K562 (cell line): ENCODE results near the gene ABL1. TPM values are rescaled to one million over a fixed set of nuclear protein-coding genes. Genes with fewer than 3 reads are reported as not detected.

ENCODE experiments used
- ATAC-seq: fragments of 200-7000 bp; cut with Tn5 transposase; 3 replicates; pipeline ENCODE4 v1.9.1; 2020; ENCODE audit warnings: moderate library complexity
- BruUV-seq: library from RNA; stranded (reverse); fragments of 400-500 nt; replicated peaks from 2 replicates; lab custom pipeline; 2021; lab: Mats Ljungman, UMichigan
- CTCF ChIA-PET: fragments of 300-600 bp; formaldehyde crosslinking; extraction: SDS; loops from one replicate; lab custom pipeline; 2021; ENCODE audit warnings: low intra/inter-chr PET ratio; lab: Yijun Ruan, JAX
- POLR2A ChIA-PET: fragments of 300-600, 350-650 bp; sonication (Branson Sonifier 250); formaldehyde crosslinking; extraction: SDS; loops from one replicate; lab custom pipeline; 2021; ENCODE audit warnings: antibody characterized with exemption, inconsistent platforms; lab: Yijun Ruan, JAX
- DNase-seq, 4 experiments: peaks; one replicate each; pipeline versions ENCODE4 v3.0.0 to v3.0.0-alpha.2; 2011 to 2018; ENCODE audit warnings: low spot score in 3 of 4, mixed read lengths in 3 of 4; ENCODE audit errors: extremely low read depth in 1 of 4
- FAIRE-seq: peaks from 2 replicates; lab custom pipeline; 2011; peaks lifted over from hg19 to GRCh38; lab: Jason Lieb, UNC
- H2AFZ ChIP-seq: 2 replicates; pipeline ENCODE4 v1.6.0; 2011; ENCODE audit warnings: low read depth, low read length, control low read depth, inconsistent platforms
- H3K27ac ChIP-seq: fragments of 200-600 bp; 3 replicates; pipeline ENCODE4 v1.8.0; 2011; ENCODE audit warnings: low read depth, mild to moderate bottlenecking, control low read depth, inconsistent platforms, low read length, moderate library complexity, mixed read lengths; ENCODE audit errors: extremely low read depth
- H3K27me3 ChIP-seq, 2 experiments: fragments of 300-600 bp in 1 of 2; 2 replicates in 1 of 2; 3 replicates in 1 of 2; pipeline versions ENCODE4 v1.6.0 to v1.8.0; 2011; ENCODE audit warnings: inconsistent platforms in 2 of 2, low read length in 2 of 2, mild to moderate bottlenecking in 1 of 2, mixed read lengths in 1 of 2, moderate library complexity in 1 of 2; ENCODE audit not compliant: control insufficient read depth in 2 of 2, insufficient read depth in 2 of 2
- H3K36me3 ChIP-seq: fragments of 300-600 bp; 3 replicates; pipeline ENCODE4 v1.8.0; 2011; ENCODE audit warnings: mild to moderate bottlenecking, low read length, inconsistent platforms; ENCODE audit not compliant: control insufficient read depth, insufficient read depth
- H3K4me1 ChIP-seq, 2 experiments: fragments of 200-600 bp in 1 of 2; replicated peaks in 1 of 2; 2 replicates in 1 of 2; 3 replicates in 1 of 2; pipeline versions ENCODE4 v1.5.1 to v1.8.0; 2011; ENCODE audit warnings: inconsistent platforms in 2 of 2, low read length in 2 of 2, mild to moderate bottlenecking in 1 of 2, mixed read lengths in 1 of 2, moderate library complexity in 1 of 2; ENCODE audit not compliant: control insufficient read depth in 2 of 2, insufficient read depth in 2 of 2
- H3K4me2 ChIP-seq: 2 replicates; pipeline ENCODE4 v1.6.1; 2011; ENCODE audit warnings: low read length, control low read depth, inconsistent platforms, mixed read lengths; ENCODE audit not compliant: insufficient read depth
- H3K4me3 ChIP-seq: fragments of 200-600 bp; sonication (generic), shearing (Covaris generic); 2 replicates; pipeline ENCODE4 v1.5.1; 2016; ENCODE audit warnings: control low read depth, inconsistent platforms
- H3K79me2 ChIP-seq: fragments of 200-600 bp; 3 replicates; pipeline ENCODE4 v1.8.0; 2011; ENCODE audit warnings: low read length, inconsistent platforms; ENCODE audit not compliant: control insufficient read depth, insufficient read depth
- H3K9ac ChIP-seq, 2 experiments: 2 replicates each; pipeline versions ENCODE4 v1.6.0 to v1.6.1; 2011; ENCODE audit warnings: low read depth in 2 of 2, low read length in 2 of 2, control low read depth in 1 of 2, inconsistent platforms in 1 of 2, mild to moderate bottlenecking in 1 of 2, mixed read lengths in 1 of 2; ENCODE audit not compliant: insufficient read depth in 1 of 2
- H3K9me1 ChIP-seq: one replicate; pipeline ENCODE4 v1.6.0; 2011; ENCODE audit warnings: inconsistent platforms, mild to moderate bottlenecking, low read length, moderate library complexity; ENCODE audit not compliant: control insufficient read depth, insufficient read depth
- H3K9me3 ChIP-seq: replicated peaks from 2 replicates; pipeline ENCODE4 v1.5.1; 2011; ENCODE audit warnings: low read depth, low read length, inconsistent platforms; ENCODE audit not compliant: control insufficient read depth, insufficient read depth
- H4K20me1 ChIP-seq: replicated peaks from 2 replicates; pipeline ENCODE4 v1.6.1; 2011; ENCODE audit warnings: low read length, inconsistent platforms, mixed read lengths; ENCODE audit not compliant: control insufficient read depth, insufficient read depth
- ETS2 ChIP-seq: IDR thresholded peaks from 2 replicates; pipeline ENCODE4 v1.6.1; 2016; ENCODE audit warnings: borderline replicate concordance, missing genetic modification characterization, mild to moderate bottlenecking, moderate library complexity, missing compliant biosample characterization; ENCODE audit not compliant: poor library complexity, severe bottlenecking
- WGBS: fragments of 100-300 bp; shearing (Covaris generic); methylation state at CpG from one replicate; pipeline ENCODE4 v1.1.6; 2016; ENCODE audit warnings: low coverage, mixed read lengths; ENCODE audit not compliant: insufficient coverage; ENCODE audit errors: missing lambda C conversion rate; 5-methylcytosine and 5-hydroxymethylcytosine counted together
- in situ Hi-C: fragments of 300-500 bp; cut with MboI; formaldehyde crosslinking; loops from 4 replicates; pipeline ENCODE4 v1.15.0; 2018; ENCODE audit warnings: inconsistent platforms, mixed read lengths
- intact Hi-C: fragments of 100-400 bp; cut with micrococcal nuclease; formaldehyde crosslinking; loops from 2 replicates; pipeline ENCODE4 v1.14.2; 2022
- polyA plus RNA-seq, 8 experiments: library from polyadenylated mRNA; depleted of rRNA in 4 of 8; stranded (reverse) in 5 of 8; unstranded in 3 of 8; fragments of >200 nt; fragmentation: Nextera tagmentation in 2 of 8; fragmentation: Illumina TruSeq in 1 of 8; extraction: Ambion mirVana in 2 of 8; extraction: Trizol in 1 of 8; gene quantifications; 2 replicates each; pipeline versions ENCODE4 v1.2.1 to v1.2.3, GENCODE V29; 2011 to 2014; ENCODE audit warnings: inconsistent platforms in 1 of 8, missing spikeins in 1 of 8
- total RNA-seq, 7 experiments: library from RNA; depleted of rRNA in 6 of 7; stranded (reverse); fragments of >200 nt in 6 of 7; fragmentation: Illumina TruSeq in 2 of 7; extraction: Trizol in 2 of 7; gene quantifications; 2 replicates each; pipeline versions ENCODE4 v1.2.1 to v1.2.3, GENCODE V29; 2011 to 2021; ENCODE audit warnings: low replicate concordance in 1 of 7
- TF ChIP-seq, protein P1 (sequence below): sonication (generic); formaldehyde crosslinking; IDR thresholded peaks from 2 replicates; pipeline ENCODE4 v1.8.1; 2023; ENCODE audit warnings: mild to moderate bottlenecking, missing genetic modification reagents, moderate library complexity
- TF ChIP-seq, protein P2 (sequence below), 2 experiments: fragments of 450-650 bp in 1 of 2; IDR thresholded peaks; 2 replicates each; pipeline ENCODE4 v1.6.1; 2011 to 2017; ENCODE audit warnings: low read depth in 2 of 2, antibody characterized with exemption in 1 of 2, borderline replicate concordance in 1 of 2, low read length in 1 of 2, mild to moderate bottlenecking in 1 of 2, mixed read lengths in 1 of 2; ENCODE audit not compliant: control insufficient read depth in 1 of 2

Gene ABL1
- total and polyA plus RNA-seq, 9 of the 15 experiments (the other 6 are each of a cell fraction or from before 2014, with no cell fraction given), result 1.5 to 130 (median 37.8) TPM

GRCh38 chr9:130864541-130864940 lies 29.5 kb downstream of the ABL1 start:
- Histone ChIP-seq H3K4me2 (no peak overlapping the region), H3K27ac (no peak overlapping the region), H3K9ac (peak overlapping the region in 1 of 2 experiments; percentile 6; a peak in 1 of 4 replicates), H3K4me1 (peaks cover 10% of the 10 kb centered on the region in 2 experiments; a peak in 4 of 5 replicates), H3K9me1 (peaks cover 13% of the 10 kb centered on the region), H3K9me3 (no peaks in the 10 kb centered on the region), H2AFZ (no peak overlapping the region), H3K4me3 (no peak overlapping the region), H4K20me1 (peaks cover 47% of the 10 kb centered on the region)
- intact Hi-C loops (loop anchor here (5.0 kb wide), 1 partner anchor 402 kb away; no protein-coding TSS in a partner anchor), in situ Hi-C loops (loop anchor here (5.0 to 10.0 kb wide), 3 partner anchors 92 to 410 kb away; no protein-coding TSS in a partner anchor)
- FAIRE-seq (no peak), ATAC-seq (no peak)
- BruUV-seq, result no TSS peak
- TF ChIP-seq, protein P1, sequence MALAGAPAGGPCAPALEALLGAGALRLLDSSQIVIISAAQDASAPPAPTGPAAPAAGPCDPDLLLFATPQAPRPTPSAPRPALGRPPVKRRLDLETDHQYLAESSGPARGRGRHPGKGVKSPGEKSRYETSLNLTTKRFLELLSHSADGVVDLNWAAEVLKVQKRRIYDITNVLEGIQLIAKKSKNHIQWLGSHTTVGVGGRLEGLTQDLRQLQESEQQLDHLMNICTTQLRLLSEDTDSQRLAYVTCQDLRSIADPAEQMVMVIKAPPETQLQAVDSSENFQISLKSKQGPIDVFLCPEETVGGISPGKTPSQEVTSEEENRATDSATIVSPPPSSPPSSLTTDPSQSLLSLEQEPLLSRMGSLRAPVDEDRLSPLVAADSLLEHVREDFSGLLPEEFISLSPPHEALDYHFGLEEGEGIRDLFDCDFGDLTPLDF (CRISPR knock-in tag), result 0 out of 2 replicates have a peak, but pooled peaks have one; percentile 18
- TF ChIP-seq, protein P2, sequence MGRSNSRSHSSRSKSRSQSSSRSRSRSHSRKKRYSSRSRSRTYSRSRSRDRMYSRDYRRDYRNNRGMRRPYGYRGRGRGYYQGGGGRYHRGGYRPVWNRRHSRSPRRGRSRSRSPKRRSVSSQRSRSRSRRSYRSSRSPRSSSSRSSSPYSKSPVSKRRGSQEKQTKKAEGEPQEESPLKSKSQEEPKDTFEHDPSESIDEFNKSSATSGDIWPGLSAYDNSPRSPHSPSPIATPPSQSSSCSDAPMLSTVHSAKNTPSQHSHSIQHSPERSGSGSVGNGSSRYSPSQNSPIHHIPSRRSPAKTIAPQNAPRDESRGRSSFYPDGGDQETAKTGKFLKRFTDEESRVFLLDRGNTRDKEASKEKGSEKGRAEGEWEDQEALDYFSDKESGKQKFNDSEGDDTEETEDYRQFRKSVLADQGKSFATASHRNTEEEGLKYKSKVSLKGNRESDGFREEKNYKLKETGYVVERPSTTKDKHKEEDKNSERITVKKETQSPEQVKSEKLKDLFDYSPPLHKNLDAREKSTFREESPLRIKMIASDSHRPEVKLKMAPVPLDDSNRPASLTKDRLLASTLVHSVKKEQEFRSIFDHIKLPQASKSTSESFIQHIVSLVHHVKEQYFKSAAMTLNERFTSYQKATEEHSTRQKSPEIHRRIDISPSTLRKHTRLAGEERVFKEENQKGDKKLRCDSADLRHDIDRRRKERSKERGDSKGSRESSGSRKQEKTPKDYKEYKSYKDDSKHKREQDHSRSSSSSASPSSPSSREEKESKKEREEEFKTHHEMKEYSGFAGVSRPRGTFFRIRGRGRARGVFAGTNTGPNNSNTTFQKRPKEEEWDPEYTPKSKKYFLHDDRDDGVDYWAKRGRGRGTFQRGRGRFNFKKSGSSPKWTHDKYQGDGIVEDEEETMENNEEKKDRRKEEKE (IDR thresholded peaks at IDR 0.05; ENCODE audit: borderline replicate concordance in 1 of 2, control insufficient read depth in 1 of 2, low read depth in 2 of 2, low read length in 1 of 2), result no peak
- TF ChIP-seq ETS2, result no peak
- TF ChIP-seq, all 486 proteins: peak for 1
- 83% methylated on average over 6 of the region's 6 CpGs for WGBS
- ChIA-PET CTCF (interaction anchor here (0.8 to 15.1 kb wide), 8 partner anchors 13 to 405 kb away, joined by 3 to 636 read pairs (median 49); partner anchors contain the start of gene FIBCD1), POLR2A (interaction anchor here (0.6 to 15.4 kb wide), 17 partner anchors 9 to 192 kb away, joined by 3 to 220 read pairs (median 5); no protein-coding TSS in a partner anchor)
- DNase-seq, result no peak
- no peaks in the 10 kb centered on the region for H3K27me3 ChIP-seq
- H3K79me2 ChIP-seq, result no peaks in the 10 kb centered on the region
- H3K36me3 ChIP-seq, result peaks cover 39% of the 10 kb centered on the region; the same call in 2 of the 3 replicates
